PC-9 (cell line): ENCODE data around the gene NGEF. TPM values are rescaled to one million over a fixed set of nuclear protein-coding genes. Genes with fewer than 3 reads are reported as not detected.

Source experiments
- BruUV-seq: library from RNA; stranded (reverse); fragments of 400-500 nt; replicated peaks from 2 replicates; lab custom pipeline; 2021; lab: Mats Ljungman, UMichigan
- CTCF ChIA-PET: fragments of 300-600 bp; sonication (Branson Sonifier 250); formaldehyde crosslinking; loops from one replicate; lab custom pipeline; 2022; ENCODE audit warnings: antibody characterized with exemption; lab: Charles Lee
- POLR2A ChIA-PET: fragments of 300-600 bp; sonication (Branson Sonifier 250); formaldehyde crosslinking; loops from one replicate; lab custom pipeline; 2022; ENCODE audit warnings: antibody characterized with exemption; ENCODE audit not compliant: unreplicated experiment; lab: Charles Lee
- DNase-seq, 2 experiments: peaks; one replicate each; pipeline versions ENCODE4 v3.0.0 to v3.0.0-alpha.2; 2015 to 2022; ENCODE audit warnings: mixed read lengths in 1 of 2
- H2AFZ ChIP-seq: fragments of 200-600 bp; sonication (generic); 2 replicates; pipeline ENCODE4 v1.8.1; 2017; ENCODE audit warnings: antibody characterized with exemption
- H3F3A ChIP-seq: fragments of 200-600 bp; sonication (generic); 2 replicates; pipeline ENCODE4 v1.8.1; 2017; ENCODE audit warnings: antibody characterized with exemption, mild to moderate bottlenecking, low read depth; ENCODE audit not compliant: insufficient read depth
- H3K27ac ChIP-seq: fragments of 200-600 bp; sonication (generic); 2 replicates; pipeline ENCODE4 v1.6.1; 2016; ENCODE audit warnings: mixed run types
- H3K27me3 ChIP-seq: fragments of 200-600 bp; sonication (generic); 2 replicates; pipeline ENCODE4 v1.6.1; 2016; ENCODE audit warnings: low read depth, mixed run types; ENCODE audit not compliant: insufficient read depth
- H3K36me3 ChIP-seq: fragments of 200-600 bp; sonication (generic); 2 replicates; pipeline ENCODE4 v1.6.1; 2016; ENCODE audit warnings: low read depth, mixed run types
- H3K4me1 ChIP-seq: fragments of 200-600 bp; sonication (generic); replicated peaks from 2 replicates; pipeline ENCODE4 v1.6.1; 2016; ENCODE audit warnings: mixed run types; ENCODE audit not compliant: insufficient read depth
- H3K4me2 ChIP-seq: fragments of 200-600 bp; sonication (generic); 2 replicates; pipeline ENCODE4 v1.6.1; 2017; ENCODE audit warnings: mixed run types
- H3K4me3 ChIP-seq: fragments of 200-600 bp; sonication (generic); 2 replicates; pipeline ENCODE4 v1.6.1; 2016; ENCODE audit warnings: mixed run types
- H3K79me2 ChIP-seq: fragments of 200-600 bp; sonication (generic); 2 replicates; pipeline ENCODE4 v1.6.1; 2017; ENCODE audit warnings: low read depth, mixed run types
- H3K9me2 ChIP-seq: fragments of 200-600 bp; sonication (generic); 2 replicates; pipeline ENCODE4 v1.8.1; 2017; ENCODE audit warnings: mild to moderate bottlenecking; ENCODE audit not compliant: insufficient read depth
- H3K9me3 ChIP-seq: fragments of 200-600 bp; sonication (generic); 2 replicates; pipeline ENCODE4 v1.8.1; 2016; ENCODE audit warnings: low read depth; ENCODE audit not compliant: insufficient read depth
- H4K20me1 ChIP-seq: fragments of 200-600 bp; sonication (generic); 2 replicates; pipeline ENCODE4 v1.8.1; 2017; ENCODE audit not compliant: insufficient read depth
- EZH2 ChIP-seq: fragments of 200-600 bp; sonication (generic); IDR thresholded peaks from 2 replicates; pipeline ENCODE4 v1.8.0; 2017; ENCODE audit warnings: antibody characterized with exemption, low read depth
- intact Hi-C: fragments of 100-400 bp; cut with micrococcal nuclease; formaldehyde crosslinking; loops from one replicate; pipeline ENCODE4 v1.10.0; 2022; ENCODE audit not compliant: unreplicated experiment
- total RNA-seq: library from RNA; stranded (reverse); gene quantifications from 2 replicates; pipeline ENCODE4 v1.2.3, GENCODE V29; 2021
- TF ChIP-seq, protein P1 (sequence below): fragments of 200-600 bp; sonication (generic); conservative IDR thresholded peaks from 2 replicates; pipeline ENCODE4 v1.6.1; 2017; ENCODE audit warnings: mixed run types, antibody characterized with exemption, mild to moderate bottlenecking, moderate library complexity

Gene NGEF
- total RNA-seq, 1 experiment from 2014 or later: 55.3 TPM

DNA sequence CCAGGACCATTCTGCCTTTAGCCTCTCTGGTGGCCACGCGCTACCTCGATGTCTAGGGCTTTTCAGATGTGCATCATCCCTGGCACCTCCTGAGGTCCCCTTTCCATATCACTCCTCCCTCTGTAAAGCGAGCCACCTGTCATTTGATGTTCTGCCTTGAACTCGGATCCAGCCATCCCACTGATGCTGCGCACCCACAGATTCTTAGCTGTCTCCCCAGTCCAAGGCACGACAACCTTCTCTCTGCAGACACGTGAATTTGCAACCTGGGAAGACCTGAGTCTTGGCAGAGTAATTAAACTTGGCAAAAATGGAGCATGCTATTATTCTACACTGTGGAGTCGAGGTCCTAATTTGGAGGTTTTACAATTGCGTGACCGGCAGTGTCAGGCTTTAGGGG lies 61.9 kb downstream of the NGEF start:
- peaks cover 12% of the 10 kb centered on the region; the same call in 1 of the 2 replicates for H3F3A ChIP-seq
- intact Hi-C loops: no loop called here
- no peaks in the 10 kb centered on the region for H3K79me2 ChIP-seq
- POLR2A ChIA-PET: no interaction called here
- H3K4me3 ChIP-seq: no peak overlapping the region
- CTCF ChIA-PET: no interaction called here
- H3K9me2 ChIP-seq: no peaks in the 10 kb centered on the region
- no peaks in the 10 kb centered on the region for H3K9me3 ChIP-seq
- H3K4me2 ChIP-seq: no peak overlapping the region
- H4K20me1 ChIP-seq: no peaks in the 10 kb centered on the region
- H3K36me3 ChIP-seq: no peaks in the 10 kb centered on the region
- no TSS peak for BruUV-seq
- H3K27me3 ChIP-seq: no peaks in the 10 kb centered on the region
- DNase-seq: no peak
- H3K27ac ChIP-seq: no peak overlapping the region
- TF ChIP-seq, protein P1, sequence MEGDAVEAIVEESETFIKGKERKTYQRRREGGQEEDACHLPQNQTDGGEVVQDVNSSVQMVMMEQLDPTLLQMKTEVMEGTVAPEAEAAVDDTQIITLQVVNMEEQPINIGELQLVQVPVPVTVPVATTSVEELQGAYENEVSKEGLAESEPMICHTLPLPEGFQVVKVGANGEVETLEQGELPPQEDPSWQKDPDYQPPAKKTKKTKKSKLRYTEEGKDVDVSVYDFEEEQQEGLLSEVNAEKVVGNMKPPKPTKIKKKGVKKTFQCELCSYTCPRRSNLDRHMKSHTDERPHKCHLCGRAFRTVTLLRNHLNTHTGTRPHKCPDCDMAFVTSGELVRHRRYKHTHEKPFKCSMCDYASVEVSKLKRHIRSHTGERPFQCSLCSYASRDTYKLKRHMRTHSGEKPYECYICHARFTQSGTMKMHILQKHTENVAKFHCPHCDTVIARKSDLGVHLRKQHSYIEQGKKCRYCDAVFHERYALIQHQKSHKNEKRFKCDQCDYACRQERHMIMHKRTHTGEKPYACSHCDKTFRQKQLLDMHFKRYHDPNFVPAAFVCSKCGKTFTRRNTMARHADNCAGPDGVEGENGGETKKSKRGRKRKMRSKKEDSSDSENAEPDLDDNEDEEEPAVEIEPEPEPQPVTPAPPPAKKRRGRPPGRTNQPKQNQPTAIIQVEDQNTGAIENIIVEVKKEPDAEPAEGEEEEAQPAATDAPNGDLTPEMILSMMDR: no peak
- TF ChIP-seq EZH2: no peak
- peaks cover 10% of the 10 kb centered on the region for H3K4me1 ChIP-seq
- no peak overlapping the region for H2AFZ ChIP-seq

DNA sequence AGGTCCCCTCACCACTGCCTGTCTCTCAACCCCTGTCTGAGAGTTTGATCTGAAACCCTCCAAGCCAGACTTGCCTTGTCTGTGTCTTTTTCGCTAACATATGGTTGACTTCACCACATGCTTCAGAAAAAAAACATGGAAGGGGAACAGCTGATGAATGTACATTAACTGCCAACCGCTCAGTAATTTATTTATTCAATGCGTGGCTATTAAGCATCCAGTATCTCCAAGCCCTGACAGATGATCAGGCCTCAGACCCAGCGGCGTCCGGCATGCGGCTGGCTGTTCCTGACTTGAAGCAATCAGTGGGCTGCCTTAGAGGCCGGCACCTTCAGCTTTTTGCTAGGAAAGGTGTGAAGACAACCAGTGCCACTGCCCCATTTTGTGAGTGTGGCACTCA lies 62.3 kb downstream of the NGEF start:
- intact Hi-C loops: no loop called here
- H3K4me2 ChIP-seq: no peak overlapping the region
- H3K79me2 ChIP-seq: no peaks in the 10 kb centered on the region
- peaks cover 10% of the 10 kb centered on the region for H3K4me1 ChIP-seq
- no peak overlapping the region for H3K27ac ChIP-seq
- no peak for TF ChIP-seq EZH2
- TF ChIP-seq, protein P1: no peak
- H3K9me3 ChIP-seq: no peaks in the 10 kb centered on the region
- H2AFZ ChIP-seq: no peak overlapping the region
- no TSS peak for BruUV-seq
- no peak for DNase-seq
- peaks cover 12% of the 10 kb centered on the region; the same call in 1 of the 2 replicates for H3F3A ChIP-seq
- no peaks in the 10 kb centered on the region for H4K20me1 ChIP-seq
- ChIA-PET CTCF (no interaction called here), POLR2A (no interaction called here)
- H3K4me3 ChIP-seq: no peak overlapping the region
- H3K9me2 ChIP-seq: no peaks in the 10 kb centered on the region
- no peaks in the 10 kb centered on the region for H3K27me3 ChIP-seq
- H3K36me3 ChIP-seq: no peaks in the 10 kb centered on the region

DNA sequence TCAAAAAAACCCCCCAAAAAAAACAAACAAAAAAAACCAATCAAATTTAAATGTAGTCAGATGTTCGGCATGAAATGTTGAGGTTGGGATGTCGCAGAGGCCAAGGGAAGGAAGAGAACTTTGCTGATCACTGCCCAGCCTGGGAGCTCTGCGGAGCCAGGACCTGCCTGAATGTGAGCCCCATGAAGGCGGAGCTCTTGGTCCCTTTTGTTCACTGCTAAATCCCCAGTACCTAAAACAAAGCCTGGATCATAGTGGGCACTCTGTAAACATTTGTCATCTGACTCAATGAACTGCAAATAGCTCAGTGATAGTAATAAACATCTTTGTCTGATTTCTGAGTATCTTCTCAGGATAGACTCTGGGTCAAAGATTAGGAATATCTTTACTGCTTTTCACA lies 64.0 kb downstream of the NGEF start:
- H3F3A ChIP-seq: peaks cover 12% of the 10 kb centered on the region; the same call in 1 of the 2 replicates
- H2AFZ ChIP-seq: no peak overlapping the region
- no peak overlapping the region for H3K27ac ChIP-seq
- no peaks in the 10 kb centered on the region for H3K9me2 ChIP-seq
- H3K36me3 ChIP-seq: no peaks in the 10 kb centered on the region
- intact Hi-C loops: no loop called here
- no peaks in the 10 kb centered on the region for H4K20me1 ChIP-seq
- H3K4me1 ChIP-seq: peaks cover 10% of the 10 kb centered on the region
- DNase-seq: no peak
- ChIA-PET POLR2A (no interaction called here), CTCF (no interaction called here)
- TF ChIP-seq, protein P1: no peak
- no peak for TF ChIP-seq EZH2
- no peaks in the 10 kb centered on the region for H3K27me3 ChIP-seq
- no peaks in the 10 kb centered on the region for H3K79me2 ChIP-seq
- no TSS peak for BruUV-seq
- H3K4me2 ChIP-seq: no peak overlapping the region
- H3K9me3 ChIP-seq: no peaks in the 10 kb centered on the region
- no peak overlapping the region for H3K4me3 ChIP-seq
